ENCODE data around the gene F12.
"Not testable (repeated sequence)": the region's sequence is repeated elsewhere in the genome, so short reads cannot be mapped to it uniquely, and the experiment has no call there.

The F12 gene

GRCh38 chr5:177367323-177367848 lies 42.0 kb downstream of the F12 start:
- no peak for DNase-seq

GRCh38 chr5:177366528-177367322 lies 42.6 kb downstream of the F12 start:
- no peak for DNase-seq

GRCh38 chr5:177365845-177366527 lies 43.4 kb downstream of the F12 start:
- DNase-seq, result no peak

- no peak for DNase-seq
Observed at GRCh38 chr5:177364159-177364962, 45.0 kb downstream of the F12 start.

GRCh38 chr5:177363565-177363964 lies 45.8 kb downstream of the F12 start:
- no peak for DNase-seq

- DNase-seq, result peak; percentile 65
Observed at GRCh38 chr5:177362610-177363507, 46.5 kb downstream of the F12 start.

- no peak for DNase-seq
Observed at GRCh38 chr5:177362292-177362609, 47.1 kb downstream of the F12 start.

- DNase-seq, result no peak
Observed at GRCh38 chr5:177361418-177362291, 47.7 kb downstream of the F12 start.

- not testable (repeated sequence) for DNase-seq
Observed at GRCh38 chr5:177360740-177361139, 48.6 kb downstream of the F12 start.

GRCh38 chr5:177359860-177360259 lies 49.5 kb downstream of the F12 start:
- no peak for DNase-seq

GRCh38 chr5:177359451-177359851 lies 49.9 kb downstream of the F12 start:
- DNase-seq, result no peak

- no peak for DNase-seq
Observed at GRCh38 chr5:177358370-177358819, 51.0 kb downstream of the F12 start.

GRCh38 chr5:177357459-177358351 lies 51.7 kb downstream of the F12 start, which contains the start of gene RGS14:
RGS14 (plus strand) TSS chr5:177357924; CDS start chr5:177358025, 101 bp downstream.
- peak; percentile 36 for DNase-seq

GRCh38 chr5:177357146-177357458 lies 52.3 kb downstream of the F12 start:
- no peak for DNase-seq

- DNase-seq, result no peak
Observed at GRCh38 chr5:177356746-177357145, 52.6 kb downstream of the F12 start.

GRCh38 chr5:177355868-177356168 lies 53.5 kb downstream of the F12 start:
- no peak for DNase-seq

GRCh38 chr5:177355162-177355867 lies 54.0 kb downstream of the F12 start:
- DNase-seq, result no peak

GRCh38 chr5:177354711-177355110 lies 54.7 kb downstream of the F12 start:
- DNase-seq, result no peak

- no peak for DNase-seq
Observed at GRCh38 chr5:177354256-177354655, 55.1 kb downstream of the F12 start.

GRCh38 chr5:177353093-177353492 lies 56.3 kb downstream of the F12 start:
- no peak for DNase-seq
